ENCODE results near the gene FXYD6. TPM values are rescaled to one million over a fixed set of nuclear protein-coding genes. Genes with fewer than 3 reads are reported as not detected.
"Not testable (repeated sequence)": the region's sequence is repeated elsewhere in the genome, so short reads cannot be mapped to it uniquely, and the experiment has no call there.

The FXYD6 gene
- polyA plus RNA-seq, 2 of the 4 experiments (the other 2 are of a cell fraction), result 0.26 to 0.49 TPM

- TF ChIP-seq HEYL (CRISPR knock-in tag; IDR thresholded peaks at IDR 0.05) (no peak), RCOR1 (IDR thresholded peaks at IDR 0.05; ENCODE audit: low read depth, low read length) (no peak), MAZ (IDR thresholded peaks at IDR 0.05; ENCODE audit: borderline replicate concordance, low read depth, low read length) (no peak), KDM5A (IDR thresholded peaks at IDR 0.05) (no peak), EHMT2 (IDR thresholded peaks at IDR 0.05; ENCODE audit: low read depth) (no peak)
These were observed 61.6 kb downstream of the FXYD6 start (continued) for GRCh38 chr11:117814766-117815261.

GRCh38 chr11:117814204-117814765 is 62.2 kb downstream of the FXYD6 start:
- 49% methylated on average over 6 of the region's 7 CpGs for WGBS (ENCODE audit: missing lambda C conversion rate)
- ChIA-PET POLR2A (no interaction called here), CTCF (interaction anchor here (0.9 to 7.8 kb wide), 7 partner anchors 8 to 389 kb away, joined by 3 to 128 read pairs (median 5); no protein-coding TSS in a partner anchor)
- no peak overlapping the region for H3K4me3 ChIP-seq
- no peaks in the 10 kb centered on the region for H3K9me3 ChIP-seq
- TF ChIP-seq BCL3 (IDR thresholded peaks at IDR 0.05) (no peak), FOSL2 (IDR thresholded peaks at IDR 0.05) (no peak), FOSL2 (CRISPR knock-in tag; IDR thresholded peaks at IDR 0.05) (no peak), CHD2 (IDR thresholded peaks at IDR 0.05; ENCODE audit: low read length, partially characterized antibody) (no peak), FOSB (CRISPR knock-in tag; IDR thresholded peaks at IDR 0.05) (no peak), HOXB13 (CRISPR knock-in tag; IDR thresholded peaks at IDR 0.05; ENCODE audit: low read depth) (peak; percentile 32; the same call in 1 of the 2 replicates), CTCF (IDR thresholded peaks at IDR 0.05) (no peak), USF2 (IDR thresholded peaks at IDR 0.05) (peak; percentile 58), GATA3 (IDR thresholded peaks at IDR 0.05; ENCODE audit: borderline replicate concordance) (no peak), HDAC2 (IDR thresholded peaks at IDR 0.05) (no peak)
- DNase-seq (ENCODE audit: low read depth in 1 of 2, low spot score in 1 of 2) (peak in 1 of 2 experiments; percentile 42), ATAC-seq (no peak), FAIRE-seq (no peak)
- H3K4me1 ChIP-seq, result peaks cover 41% of the 10 kb centered on the region
- peak overlapping the region; percentile 48 for H3K4me2 ChIP-seq
- H3K27ac ChIP-seq, result peak overlapping the region; percentile 73 to 75

GRCh38 chr11:117810056-117810451 is 66.4 kb downstream of the FXYD6 start:
- H3K9me3 ChIP-seq; H3K4me3 ChIP-seq; DNase-seq (ENCODE audit: low read depth in 1 of 2, low spot score in 1 of 2); FAIRE-seq; H3K27ac ChIP-seq; ATAC-seq; H3K4me2 ChIP-seq; POLR2A ChIA-PET: not testable (repeated sequence)
- H3K4me1 ChIP-seq, result peaks cover 22% of the 10 kb centered on the region
- WGBS (ENCODE audit: missing lambda C conversion rate), result 72% methylated on average over 12 of the region's 12 CpGs
- CTCF ChIA-PET, result interaction anchor here (0.9 to 12.8 kb wide), 12 partner anchors 9 to 448 kb away, joined by 3 to 158 read pairs (median 6); no protein-coding TSS in a partner anchor

GRCh38 chr11:117809236-117810055 is 67.0 kb downstream of the FXYD6 start:
- WGBS (ENCODE audit: missing lambda C conversion rate), result 22% methylated on average over 16 of the region's 22 CpGs
- peaks cover 18% of the 10 kb centered on the region for H3K4me1 ChIP-seq
- 0 out of 3 replicates have a peak overlapping the region, but pooled peaks have one; percentile 20 for H3K4me3 ChIP-seq
- DNase-seq (ENCODE audit: low read depth in 1 of 2, low spot score in 1 of 2), result peak; percentile 84 to 86
- no peaks in the 10 kb centered on the region for H3K9me3 ChIP-seq
- H3K4me2 ChIP-seq, result peak overlapping the region; percentile 83
- ChIA-PET CTCF (interaction anchor here (0.7 to 12.8 kb wide), 26 partner anchors 9 to 448 kb away, joined by 3 to 158 read pairs (median 4); no protein-coding TSS in a partner anchor), POLR2A (no interaction called here)
- ATAC-seq, result peak; percentile 99
- FAIRE-seq, result no peak
- TF ChIP-seq RARB (CRISPR knock-in tag; IDR thresholded peaks at IDR 0.05) (no peak), SMC3 (IDR thresholded peaks at IDR 0.05) (peak; percentile 70), CTCF (IDR thresholded peaks at IDR 0.05) (peak; percentile 57), RAD21 (conservative IDR thresholded peaks at IDR 0.05 in 1 of 2, IDR thresholded peaks at IDR 0.05 in 1 of 2) (peak; percentile 78 to 83), FOSL2 (IDR thresholded peaks at IDR 0.05) (no peak), FOSL2 (CRISPR knock-in tag; IDR thresholded peaks at IDR 0.05) (no peak), RCOR1 (IDR thresholded peaks at IDR 0.05; ENCODE audit: low read depth, low read length) (no peak), ESRRA (IDR thresholded peaks at IDR 0.05; ENCODE audit: borderline replicate concordance, low read length) (no peak), SREBF2 (IDR thresholded peaks at IDR 0.05) (no peak), EP300 (IDR thresholded peaks at IDR 0.05) (no peak), MAFK (IDR thresholded peaks at IDR 0.05; ENCODE audit: partially characterized antibody) (no peak), HOXB5 (CRISPR knock-in tag; IDR thresholded peaks at IDR 0.05) (no peak), HDAC2 (IDR thresholded peaks at IDR 0.05) (no peak)
- H3K27ac ChIP-seq, result peak overlapping the region; percentile 62 to 81
